ENCODE results near the gene ZDBF2. TPM values are rescaled to one million over a fixed set of nuclear protein-coding genes. Genes with fewer than 3 reads are reported as not detected.
"Not testable (repeated sequence)": the region's sequence is repeated elsewhere in the genome, so short reads cannot be mapped to it uniquely, and the experiment has no call there.

Gene ZDBF2
- total RNA-seq, 1 donor = 11.8 TPM

DNA sequence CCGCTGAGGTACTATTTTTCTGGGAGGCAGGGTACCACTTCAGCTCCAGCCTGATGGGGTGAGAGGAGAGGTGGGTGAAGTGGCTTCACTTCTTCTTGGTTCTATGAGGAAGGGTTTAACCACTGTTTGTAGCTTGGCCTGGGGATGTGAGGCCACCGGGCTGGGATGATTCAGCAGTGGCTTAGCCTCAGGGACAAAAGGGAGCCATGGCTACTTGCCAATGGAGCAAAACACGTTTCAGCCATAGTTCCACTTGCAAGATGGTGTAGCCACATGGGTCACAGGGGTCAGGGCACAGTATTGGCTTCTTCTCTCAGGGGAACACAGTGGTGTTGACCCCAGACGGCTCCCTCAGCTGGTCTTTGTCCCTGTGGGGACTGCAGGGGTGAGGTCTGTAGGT is 14.9 kb downstream of the ZDBF2 start:
- no peak for TF ChIP-seq CTCF (IDR thresholded peaks at IDR 0.05; ENCODE audit: insufficient read depth, low read length)
- H3K4me3 ChIP-seq (ENCODE audit: low read depth, low read length) = no peak overlapping the region
- DNase-seq (ENCODE audit: low read depth) = no peak

DNA sequence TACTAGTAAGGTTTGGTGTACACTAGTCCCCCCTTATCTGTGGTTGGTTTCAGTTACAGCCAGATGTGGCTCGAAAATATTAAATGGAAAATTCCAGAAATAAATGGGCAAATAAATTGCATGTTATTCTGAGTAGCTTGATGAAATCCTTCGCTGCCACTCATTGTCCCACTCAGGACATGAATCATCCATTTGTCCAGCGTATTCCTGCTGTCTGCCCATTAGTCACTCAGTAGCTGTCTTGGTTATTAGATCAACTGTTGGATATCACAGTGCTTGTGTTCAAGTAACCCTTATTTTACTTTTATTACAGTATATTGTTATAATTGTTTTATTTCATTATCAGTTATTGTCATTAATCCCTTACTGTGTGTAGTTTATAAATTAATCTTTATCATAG is 21.7 kb downstream of the ZDBF2 start:
- no peak overlapping the region for H3K4me3 ChIP-seq (ENCODE audit: low read depth, low read length)
- DNase-seq (ENCODE audit: low read depth) = peak; percentile 36
- no peak for TF ChIP-seq CTCF (IDR thresholded peaks at IDR 0.05; ENCODE audit: insufficient read depth, low read length)

- H3K4me3 ChIP-seq (ENCODE audit: low read depth, low read length); DNase-seq (ENCODE audit: low read depth): not testable (repeated sequence)
These were observed 25.1 kb downstream of the ZDBF2 start for GRCh38 chr2:206299608-206300007.

DNA sequence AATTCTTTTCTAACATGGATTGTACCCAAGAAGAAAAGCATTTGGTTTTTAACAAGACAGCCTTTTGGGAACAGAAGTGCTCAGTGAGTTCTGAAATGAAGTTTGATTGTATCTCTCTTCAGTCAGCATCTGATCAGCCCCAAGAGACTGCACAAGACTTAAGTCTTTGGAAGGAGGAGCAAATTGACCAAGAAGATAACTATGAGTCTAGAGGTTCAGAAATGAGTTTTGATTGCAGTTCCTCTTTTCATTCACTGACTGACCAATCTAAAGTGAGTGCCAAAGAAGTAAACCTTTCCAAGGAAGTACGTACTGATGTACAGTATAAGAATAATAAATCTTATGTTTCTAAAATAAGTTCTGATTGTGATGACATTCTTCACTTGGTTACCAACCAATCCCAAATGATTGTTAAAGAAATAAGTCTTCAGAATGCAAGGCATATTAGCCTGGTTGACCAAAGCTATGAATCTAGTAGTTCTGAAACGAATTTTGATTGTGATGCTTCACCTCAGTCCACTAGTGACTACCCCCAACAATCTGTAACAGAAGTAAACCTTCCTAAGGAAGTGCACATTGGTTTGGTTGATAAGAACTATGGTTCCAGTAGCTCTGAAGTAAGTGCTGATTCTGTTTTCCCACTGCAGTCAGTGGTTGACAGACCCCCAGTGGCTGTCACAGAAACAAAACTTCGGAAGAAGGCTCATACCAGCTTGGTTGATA is 31.2 kb downstream of the ZDBF2 start:
- TF ChIP-seq CTCF (IDR thresholded peaks at IDR 0.05; ENCODE audit: insufficient read depth, low read length) = no peak
- H3K4me3 ChIP-seq (ENCODE audit: low read depth, low read length) = no peak overlapping the region
- DNase-seq (ENCODE audit: low read depth) = no peak

GRCh38 chr2:206311026-206311425 is 36.6 kb downstream of the ZDBF2 start:
- DNase-seq (ENCODE audit: low read depth) = no peak
- H3K4me3 ChIP-seq (ENCODE audit: low read depth, low read length) = no peak overlapping the region
- TF ChIP-seq CTCF (IDR thresholded peaks at IDR 0.05; ENCODE audit: insufficient read depth, low read length) = no peak

DNA sequence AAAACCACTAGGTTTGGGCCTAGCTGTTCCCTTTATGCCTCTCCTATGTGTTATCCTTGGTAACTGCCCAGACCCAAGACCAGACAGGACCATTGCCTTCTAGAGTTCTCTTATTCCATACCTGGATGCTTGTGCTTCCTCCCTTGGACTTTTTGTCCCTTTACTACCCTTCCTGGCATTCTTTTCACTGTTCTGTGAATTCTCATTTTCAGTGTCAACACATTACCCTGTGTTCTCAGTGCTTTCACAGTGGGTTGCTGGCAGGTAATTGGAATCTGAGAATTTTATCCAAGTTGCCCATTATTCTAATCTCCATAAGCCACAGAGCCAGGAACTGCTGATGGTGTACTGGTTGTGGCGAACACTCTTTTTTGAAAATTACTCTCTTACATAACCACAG is 41.7 kb downstream of the ZDBF2 start:
- no peak for DNase-seq (ENCODE audit: low read depth)
- no peak overlapping the region for H3K4me3 ChIP-seq (ENCODE audit: low read depth, low read length)
- no peak for TF ChIP-seq CTCF (IDR thresholded peaks at IDR 0.05; ENCODE audit: insufficient read depth, low read length)

GRCh38 chr2:206323033-206323432 is 48.6 kb downstream of the ZDBF2 start:
- TF ChIP-seq CTCF (IDR thresholded peaks at IDR 0.05; ENCODE audit: insufficient read depth, low read length) = no peak
- DNase-seq (ENCODE audit: low read depth) = no peak
- no peak overlapping the region for H3K4me3 ChIP-seq (ENCODE audit: low read depth, low read length)
